HG02642 (cell line): ENCODE measurements around the gene SMYD1.

Experiments
- ATAC-seq: cut with Tn5 transposase; IDR thresholded peaks from one replicate; pipeline ENCODE4 v1.9.1; 2021; ENCODE audit warnings: mild to moderate bottlenecking; ENCODE audit not compliant: unreplicated experiment, poor library complexity

The SMYD1 gene

GRCh38 chr2:88117973-88118372 is 50.3 kb downstream of the SMYD1 start:
- ATAC-seq: no peak

GRCh38 chr2:88121678-88122077 is 54.1 kb downstream of the SMYD1 start:
- ATAC-seq: no peak

GRCh38 chr2:88122141-88122884 is 54.7 kb downstream of the SMYD1 start:
- ATAC-seq: no peak

GRCh38 chr2:88123164-88123974 is 55.7 kb downstream of the SMYD1 start:
- ATAC-seq: no peak

GRCh38 chr2:88123975-88124917 is 56.6 kb downstream of the SMYD1 start:
- ATAC-seq: no peak

- no peak for ATAC-seq
These were observed 57.8 kb downstream of the SMYD1 start for GRCh38 chr2:88125344-88125923.

GRCh38 chr2:88125924-88126771 is 58.5 kb downstream of the SMYD1 start:
- ATAC-seq: no peak

- no peak for ATAC-seq
These were observed 59.4 kb downstream of the SMYD1 start for GRCh38 chr2:88126772-88127637.

GRCh38 chr2:88127638-88127887 is 59.9 kb downstream of the SMYD1 start:
- ATAC-seq: no peak

- no peak for ATAC-seq
These were observed 60.4 kb downstream of the SMYD1 start, which contains the start of gene FABP1 for GRCh38 chr2:88127888-88128653. FABP1 (minus strand) TSS chr2:88128062; CDS start chr2:88128017, 45 bp downstream.

GRCh38 chr2:88128654-88129312 is 61.2 kb downstream of the SMYD1 start:
- no peak for ATAC-seq

- ATAC-seq: no peak
These were observed 61.8 kb downstream of the SMYD1 start for GRCh38 chr2:88129313-88129959.

- no peak for ATAC-seq
These were observed 63.8 kb downstream of the SMYD1 start for GRCh38 chr2:88131201-88131998.

- ATAC-seq: no peak
These were observed 64.4 kb downstream of the SMYD1 start for GRCh38 chr2:88131999-88132368.

- no peak for ATAC-seq
These were observed 66.2 kb downstream of the SMYD1 start for GRCh38 chr2:88133875-88134274.

GRCh38 chr2:88136817-88137216 is 69.2 kb downstream of the SMYD1 start:
- no peak for ATAC-seq
